HEK293T (cell line): Measurements from ENCODE around the gene AMFR.

ENCODE experiments used
- CTCF ChIA-PET: fragments of 350-600 bp; formaldehyde crosslinking; extraction: SDS; loops from one replicate; lab custom pipeline; 2021; ENCODE audit warnings: antibody characterized with exemption, inconsistent platforms; lab: Yijun Ruan, JAX
- POLR2A ChIA-PET: fragments of 350-600 bp; formaldehyde crosslinking; extraction: SDS; loops from one replicate; lab custom pipeline; 2020; ENCODE audit warnings: antibody characterized with exemption, inconsistent platforms; lab: Yijun Ruan, JAX
- DNase-seq: peaks from one replicate; pipeline ENCODE4 v3.0.0; 2012; ENCODE audit warnings: mixed read lengths; ENCODE audit errors: extremely low spot score
- ARNT ChIP-seq: fragments of 450-650 bp; IDR thresholded peaks from 2 replicates; pipeline ENCODE4 v1.6.1; 2017; ENCODE audit warnings: mild to moderate bottlenecking
- BHLHE40 ChIP-seq: fragments of 450-650 bp; IDR thresholded peaks from 2 replicates; pipeline ENCODE4 v1.6.1; 2016; ENCODE audit warnings: mild to moderate bottlenecking, moderate library complexity, borderline replicate concordance
- CTBP1 ChIP-seq: fragments of 450-650 bp; IDR thresholded peaks from 2 replicates; pipeline ENCODE4 v1.6.1; 2016; ENCODE audit warnings: borderline replicate concordance
- ELF4 ChIP-seq: fragments of 450-650 bp; IDR thresholded peaks from 2 replicates; pipeline ENCODE4 v1.6.1; 2017; ENCODE audit warnings: antibody characterized with exemption
- FOXA1 ChIP-seq: fragments of 450-650 bp; IDR thresholded peaks from 2 replicates; pipeline ENCODE4 v1.6.1; 2016; ENCODE audit warnings: mild to moderate bottlenecking
- FOXK2 ChIP-seq: fragments of 450-650 bp; IDR thresholded peaks from 2 replicates; pipeline ENCODE4 v1.6.1; 2016; ENCODE audit warnings: mild to moderate bottlenecking
- HDGF ChIP-seq: fragments of 450-650 bp; IDR thresholded peaks from 2 replicates; pipeline ENCODE4 v1.6.1; 2017; ENCODE audit warnings: antibody characterized with exemption, borderline replicate concordance
- L3MBTL2 ChIP-seq: fragments of 450-650 bp; conservative IDR thresholded peaks from 2 replicates; pipeline ENCODE4 v1.6.1; 2016; ENCODE audit warnings: mild to moderate bottlenecking
- LEF1 ChIP-seq: fragments of 450-650 bp; IDR thresholded peaks from 2 replicates; pipeline ENCODE4 v1.6.1; 2017; ENCODE audit warnings: mild to moderate bottlenecking, borderline replicate concordance
- NFRKB ChIP-seq: fragments of 450-650 bp; IDR thresholded peaks from 2 replicates; pipeline ENCODE4 v1.6.1; 2016; ENCODE audit warnings: mild to moderate bottlenecking, moderate library complexity
- SP1 ChIP-seq: fragments of 450-650 bp; IDR thresholded peaks from 2 replicates; pipeline ENCODE4 v1.6.1; 2017
- SUZ12 ChIP-seq: fragments of 450-650 bp; IDR thresholded peaks from 2 replicates; pipeline ENCODE4 v1.6.1; 2016; ENCODE audit warnings: mild to moderate bottlenecking
- TARDBP ChIP-seq: fragments of 450-650 bp; IDR thresholded peaks from 2 replicates; pipeline ENCODE4 v1.6.1; 2016
- ZNF384 ChIP-seq: fragments of 450-650 bp; IDR thresholded peaks from 2 replicates; pipeline ENCODE4 v1.6.1; 2016
- TF ChIP-seq, protein P1 (sequence below): fragments of 450-650 bp; IDR thresholded peaks from 2 replicates; pipeline ENCODE4 v1.6.1; 2016

Gene AMFR

DNA sequence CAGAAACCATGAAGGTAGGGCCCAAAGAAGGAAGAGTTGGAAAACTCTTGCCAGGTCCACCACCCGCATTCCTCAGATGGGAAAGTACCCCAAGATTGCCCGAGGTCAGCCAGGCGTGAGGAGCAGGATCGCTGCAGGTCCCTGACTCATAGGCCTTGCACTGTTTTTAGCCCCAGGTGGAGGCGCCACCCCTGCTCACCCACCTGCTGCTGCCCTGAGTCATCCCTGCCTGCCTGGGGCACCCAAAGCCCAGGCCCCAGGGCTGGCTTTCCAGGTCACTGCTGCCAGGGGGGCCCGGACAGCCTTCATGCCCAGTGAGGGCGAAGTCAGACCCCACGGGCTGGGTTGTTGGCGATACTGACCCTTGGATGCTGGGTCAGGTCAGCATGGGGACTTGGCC is 100.9 kb downstream of the AMFR start:
- TF ChIP-seq NFRKB: no peak
- TF ChIP-seq LEF1: no peak
- no peak for TF ChIP-seq FOXA1
- TF ChIP-seq SP1: no peak
- TF ChIP-seq ELF4: no peak
- TF ChIP-seq, protein P1, sequence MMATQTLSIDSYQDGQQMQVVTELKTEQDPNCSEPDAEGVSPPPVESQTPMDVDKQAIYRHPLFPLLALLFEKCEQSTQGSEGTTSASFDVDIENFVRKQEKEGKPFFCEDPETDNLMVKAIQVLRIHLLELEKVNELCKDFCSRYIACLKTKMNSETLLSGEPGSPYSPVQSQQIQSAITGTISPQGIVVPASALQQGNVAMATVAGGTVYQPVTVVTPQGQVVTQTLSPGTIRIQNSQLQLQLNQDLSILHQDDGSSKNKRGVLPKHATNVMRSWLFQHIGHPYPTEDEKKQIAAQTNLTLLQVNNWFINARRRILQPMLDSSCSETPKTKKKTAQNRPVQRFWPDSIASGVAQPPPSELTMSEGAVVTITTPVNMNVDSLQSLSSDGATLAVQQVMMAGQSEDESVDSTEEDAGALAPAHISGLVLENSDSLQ: no peak
- TF ChIP-seq L3MBTL2: no peak
- no peak for TF ChIP-seq BHLHE40
- no peak for TF ChIP-seq CTBP1
- no peak for TF ChIP-seq ARNT
- ChIA-PET POLR2A (no interaction called here), CTCF (no interaction called here)
- no peak for DNase-seq

DNA sequence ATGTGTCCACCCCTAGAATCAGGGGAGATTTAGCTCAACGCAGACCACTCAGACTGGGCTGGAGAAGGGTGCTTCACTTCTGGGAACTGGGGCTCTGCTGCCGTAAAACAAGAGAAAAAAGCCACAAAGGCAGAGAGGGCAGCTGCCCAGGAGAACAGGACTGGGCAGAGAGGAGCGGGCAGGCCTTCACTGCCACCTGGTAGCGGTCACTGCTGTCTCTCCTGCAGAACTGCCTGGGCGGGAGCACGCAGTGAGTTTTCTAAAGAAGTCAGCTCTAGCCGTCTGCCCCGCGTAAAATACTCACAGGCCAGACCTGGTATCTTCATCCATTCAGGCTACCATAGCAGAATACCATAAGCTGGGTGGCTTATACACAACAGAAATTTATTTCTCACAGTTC is 103.8 kb downstream of the AMFR start:
- no peak for TF ChIP-seq CTBP1
- no peak for TF ChIP-seq LEF1
- TF ChIP-seq FOXK2: no peak
- TF ChIP-seq, protein P1: no peak
- TF ChIP-seq HDGF: no peak
- no peak for TF ChIP-seq SUZ12
- ChIA-PET CTCF (interaction anchor here (0.7 to 1.2 kb wide), 2 partner anchors 51 to 183 kb away, joined by 3 to 4 read pairs; no protein-coding TSS in a partner anchor), POLR2A (no interaction called here)
- DNase-seq: no peak

DNA sequence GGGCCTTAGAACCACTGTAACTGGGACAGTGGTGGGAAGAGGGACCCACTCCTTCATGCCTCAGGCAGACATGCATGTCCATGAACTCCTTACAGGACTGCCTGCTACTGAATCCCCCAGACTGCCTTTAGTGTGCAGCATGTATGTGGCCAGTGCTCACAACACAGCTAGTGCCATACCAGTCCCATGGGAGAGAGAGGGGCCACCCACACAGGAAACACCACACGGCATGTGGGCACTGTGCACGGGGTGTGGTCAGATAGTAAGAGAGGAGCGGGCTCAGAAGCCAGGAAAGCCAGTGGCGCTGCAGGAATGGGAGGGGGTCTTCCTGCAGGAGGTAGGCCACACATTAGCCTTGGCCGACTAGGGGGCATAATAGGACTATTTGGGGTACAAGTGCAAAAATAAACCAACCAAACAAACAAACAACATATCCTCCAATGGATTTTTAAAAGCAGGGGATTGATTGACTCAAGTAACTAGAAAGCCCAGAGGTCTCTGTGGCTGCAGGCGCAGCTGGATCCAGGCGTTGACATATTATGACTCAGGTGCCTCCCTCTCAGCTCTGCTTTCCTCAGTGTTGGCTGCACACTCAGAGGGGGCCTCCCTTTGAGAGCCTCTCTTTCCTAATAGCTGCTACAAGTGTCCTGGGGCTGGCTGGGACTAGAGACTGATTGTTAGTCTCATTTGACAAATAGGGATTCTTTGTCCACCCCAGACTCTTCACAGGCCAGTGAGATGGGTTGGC is 104.4 kb downstream of the AMFR start:
- POLR2A ChIA-PET: no interaction called here
- DNase-seq: no peak
- CTCF ChIA-PET: interaction anchor here (0.6 to 0.7 kb wide), 2 partner anchors 183 to 366 kb away, joined by 3 to 4 read pairs; no protein-coding TSS in a partner anchor
- no peak for TF ChIP-seq TARDBP

DNA sequence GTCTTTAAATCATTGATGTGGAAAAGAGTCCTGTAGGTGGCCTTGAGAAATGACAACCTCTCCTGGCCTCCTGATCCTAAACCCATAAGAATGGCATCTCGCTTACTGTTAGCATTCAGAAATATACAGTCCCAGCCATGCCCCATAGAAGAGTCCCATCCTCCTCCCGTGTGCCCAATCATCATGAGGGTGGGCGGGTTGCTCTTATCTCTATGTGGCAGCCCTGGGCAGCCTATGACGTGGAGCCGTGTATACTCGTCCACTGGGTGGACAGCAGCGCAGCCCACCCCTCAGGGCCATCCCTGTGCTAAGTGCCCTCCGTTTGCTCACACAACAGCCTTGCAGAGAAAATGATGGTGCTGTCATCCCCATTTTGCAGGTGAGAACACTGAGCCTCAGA is 105.3 kb downstream of the AMFR start:
- POLR2A ChIA-PET: no interaction called here
- DNase-seq: no peak
- TF ChIP-seq SP1: no peak
- no peak for TF ChIP-seq ELF4
- no peak for TF ChIP-seq TARDBP
- CTCF ChIA-PET: interaction anchor here (3.1 kb wide), 1 partner anchor 377 kb away, joined by 18 read pairs; no protein-coding TSS in a partner anchor

DNA sequence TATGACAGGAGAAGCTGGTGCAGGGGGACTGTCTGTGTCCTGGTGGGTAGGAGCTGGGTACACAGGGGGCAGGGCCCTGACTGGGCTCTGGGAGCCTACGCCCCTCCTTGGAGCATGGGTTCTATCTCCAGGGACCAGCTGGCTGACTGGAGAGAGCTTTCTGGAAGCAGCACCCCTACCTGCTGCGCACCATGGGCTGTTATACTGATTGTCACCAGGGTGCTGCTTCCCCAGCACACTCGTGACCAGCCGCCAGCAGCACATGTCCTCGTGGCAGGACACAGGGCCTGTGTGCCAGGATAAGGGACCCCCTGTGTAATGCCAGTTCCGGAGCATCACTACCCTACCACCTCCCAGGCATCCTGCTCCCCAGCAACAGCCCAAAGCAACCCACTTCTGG is 106.0 kb downstream of the AMFR start:
- ChIA-PET POLR2A (no interaction called here), CTCF (interaction anchor here (3.1 kb wide), 1 partner anchor 376 kb away, joined by 18 read pairs; no protein-coding TSS in a partner anchor)
- no peak for TF ChIP-seq LEF1
- TF ChIP-seq HDGF: no peak
- TF ChIP-seq ZNF384: no peak
- no peak for TF ChIP-seq ARNT
- no peak for TF ChIP-seq CTBP1
- TF ChIP-seq, protein P1: no peak
- TF ChIP-seq TARDBP: no peak
- TF ChIP-seq NFRKB: no peak
- no peak for TF ChIP-seq ELF4
- no peak for TF ChIP-seq SUZ12
- DNase-seq: no peak

DNA sequence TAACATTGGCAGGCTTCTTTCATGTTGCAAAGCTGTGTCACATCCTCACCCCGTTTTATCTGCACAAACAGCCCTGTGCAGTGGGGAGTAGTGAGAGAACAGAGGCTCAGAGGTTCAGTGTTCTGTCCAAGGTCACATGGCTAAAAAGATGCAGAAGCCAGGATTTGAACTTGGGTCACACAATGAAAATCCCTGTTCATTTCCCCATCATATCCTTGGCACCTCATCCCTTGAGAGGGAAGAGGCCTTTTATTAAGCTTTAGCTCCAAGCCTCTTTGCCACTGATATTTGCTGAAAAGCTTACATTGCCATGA is 106.6 kb downstream of the AMFR start:
- no peak for DNase-seq
- POLR2A ChIA-PET: no interaction called here
- TF ChIP-seq BHLHE40 (no peak), NFRKB (no peak), SP1 (no peak), ZNF384 (no peak), SUZ12 (no peak), FOXK2 (no peak), FOXA1 (no peak), TARDBP (no peak), HDGF (no peak)
- TF ChIP-seq, protein P1: no peak
- CTCF ChIA-PET: interaction anchor here (0.6 to 3.1 kb wide), 8 partner anchors 11 to 375 kb away, joined by 3 to 18 read pairs (median 5); no protein-coding TSS in a partner anchor
